ENCODE data around the gene FHAD1. TPM values are rescaled to one million over a fixed set of nuclear protein-coding genes. Genes with fewer than 3 reads are reported as not detected.

Gene FHAD1
- total RNA-seq, 1 donor from 2014 or later: not detected

DNA sequence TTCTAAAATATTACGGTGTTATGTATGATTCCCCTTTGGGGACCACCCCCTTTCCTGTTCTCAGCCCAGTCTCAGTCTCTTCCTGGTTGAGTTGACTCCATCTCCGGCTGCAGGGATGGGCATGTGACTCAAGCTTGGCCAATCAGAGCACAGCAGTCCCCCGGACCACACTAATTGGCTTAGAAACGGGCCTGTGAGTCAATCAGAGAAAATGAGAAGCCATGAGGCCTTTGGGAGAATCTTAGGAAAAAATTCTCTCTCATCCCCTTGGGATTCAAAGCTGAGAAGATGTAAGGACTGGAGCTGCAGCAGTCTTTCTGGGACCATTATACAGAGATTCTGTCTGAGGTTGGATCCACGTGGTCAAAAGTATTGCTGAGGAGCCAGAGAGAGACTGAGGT lies 10.7 kb upstream of the FHAD1 start:
- peaks cover 2% of the 10 kb centered on the region for H3K27me3 Mint-ChIP-seq (ENCODE audit: low read depth)

DNA sequence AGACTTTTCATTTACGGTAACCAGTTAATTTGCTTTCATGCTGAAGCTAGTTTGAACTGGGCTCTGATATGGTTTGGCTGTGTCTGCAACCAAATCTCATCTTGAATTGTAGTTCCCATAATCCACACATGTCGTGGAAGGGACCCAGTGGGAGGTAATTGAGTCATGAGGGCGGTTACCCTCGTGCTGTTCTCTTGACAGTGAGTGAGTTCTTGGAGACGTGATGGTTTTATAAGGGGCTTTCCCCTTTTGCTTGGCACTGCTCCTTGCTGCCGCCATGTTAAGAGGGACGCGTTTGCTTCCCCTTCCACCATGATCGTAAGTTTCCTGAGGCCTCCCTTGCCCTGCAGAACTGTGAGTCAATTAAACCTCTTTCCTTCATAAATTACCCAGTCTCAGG lies 10.3 kb upstream of the FHAD1 start:
- TF ChIP-seq CTCF (IDR thresholded peaks at IDR 0.05): no peak
- DNase-seq (ENCODE audit: low spot score): no peak
- Mint-ChIP-seq H3K4me1 (ENCODE audit: low read depth) (no peaks in the 10 kb centered on the region), H3K4me3 (ENCODE audit: unreplicated experiment) (no peak overlapping the region), H3K27ac (ENCODE audit: unreplicated experiment) (no peak overlapping the region), H3K36me3 (ENCODE audit: low read depth) (no peaks in the 10 kb centered on the region), H3K9me3 (ENCODE audit: low read depth) (no peaks in the 10 kb centered on the region), H3K27me3 (ENCODE audit: low read depth) (peaks cover 2% of the 10 kb centered on the region)

More for the DNA sequence above, 10.7 kb upstream of the FHAD1 start:
- H3K4me3 Mint-ChIP-seq (ENCODE audit: unreplicated experiment): no peak overlapping the region
- no peak overlapping the region for H3K27ac Mint-ChIP-seq (ENCODE audit: unreplicated experiment)
- no peaks in the 10 kb centered on the region for H3K9me3 Mint-ChIP-seq (ENCODE audit: low read depth)
- no peak for TF ChIP-seq CTCF (IDR thresholded peaks at IDR 0.05)
- H3K4me1 Mint-ChIP-seq (ENCODE audit: low read depth): no peaks in the 10 kb centered on the region
- no peak for DNase-seq (ENCODE audit: low spot score)
- H3K36me3 Mint-ChIP-seq (ENCODE audit: low read depth): no peaks in the 10 kb centered on the region

DNA sequence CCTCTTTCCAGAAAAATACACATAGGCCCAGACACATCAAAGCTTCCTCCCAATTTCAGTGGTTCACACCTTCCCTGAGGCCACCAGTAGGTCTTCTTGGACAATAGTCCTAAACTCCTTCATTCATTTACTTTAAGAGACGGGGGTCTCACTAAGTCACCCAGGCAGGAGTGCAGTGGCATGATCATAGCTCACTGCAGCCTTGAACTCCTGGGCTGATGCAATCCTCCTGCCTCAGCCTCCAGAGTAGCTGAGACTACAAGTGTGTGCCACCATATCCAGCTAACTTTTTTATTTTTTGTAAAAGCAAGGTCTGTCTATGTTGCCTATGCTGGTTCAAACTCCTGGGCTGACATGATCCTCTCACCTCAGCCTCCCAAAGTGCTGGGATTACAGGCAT lies 8.2 kb upstream of the FHAD1 start:
- no peak overlapping the region for H3K4me3 Mint-ChIP-seq (ENCODE audit: unreplicated experiment)
- H3K27me3 Mint-ChIP-seq (ENCODE audit: low read depth): peaks cover 4% of the 10 kb centered on the region
- no peak for DNase-seq (ENCODE audit: low spot score)
- no peaks in the 10 kb centered on the region for H3K36me3 Mint-ChIP-seq (ENCODE audit: low read depth)
- H3K4me1 Mint-ChIP-seq (ENCODE audit: low read depth): no peaks in the 10 kb centered on the region
- H3K27ac Mint-ChIP-seq (ENCODE audit: unreplicated experiment): no peak overlapping the region
- TF ChIP-seq CTCF (IDR thresholded peaks at IDR 0.05): no peak
- no peaks in the 10 kb centered on the region for H3K9me3 Mint-ChIP-seq (ENCODE audit: low read depth)

DNA sequence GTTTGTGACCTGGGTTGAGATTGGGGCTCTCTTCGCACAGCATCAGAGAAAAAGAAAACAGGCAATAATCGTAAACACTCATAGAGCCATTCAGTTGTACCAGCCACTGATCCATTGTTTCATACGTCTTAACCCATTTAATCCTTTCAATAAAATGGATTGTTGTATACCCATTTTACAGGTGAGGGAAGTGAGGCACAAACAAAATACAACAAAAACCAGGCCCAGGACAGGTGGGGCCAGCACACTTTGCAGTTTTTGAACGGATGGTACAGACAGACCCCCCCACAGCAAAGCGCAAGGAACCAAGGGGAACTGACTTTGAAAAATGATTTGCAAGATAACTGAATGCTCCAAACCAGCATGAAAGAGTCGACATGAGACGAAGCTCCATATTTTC lies 4.3 kb upstream of the FHAD1 start:
- Mint-ChIP-seq H3K9me3 (ENCODE audit: low read depth) (no peaks in the 10 kb centered on the region), H3K27me3 (ENCODE audit: low read depth) (peaks cover 16% of the 10 kb centered on the region), H3K4me3 (ENCODE audit: unreplicated experiment) (no peak overlapping the region), H3K36me3 (ENCODE audit: low read depth) (no peaks in the 10 kb centered on the region), H3K4me1 (ENCODE audit: low read depth) (peaks cover 3% of the 10 kb centered on the region), H3K27ac (ENCODE audit: unreplicated experiment) (no peak overlapping the region)
- no peak for DNase-seq (ENCODE audit: low spot score)
- no peak for TF ChIP-seq CTCF (IDR thresholded peaks at IDR 0.05)

GRCh38 chr1:15243275-15244043 lies 3.6 kb upstream of the FHAD1 start:
- TF ChIP-seq CTCF (IDR thresholded peaks at IDR 0.05): no peak
- no peak overlapping the region for H3K27ac Mint-ChIP-seq (ENCODE audit: unreplicated experiment)

More at GRCh38 chr1:15243275-15244043, 3.6 kb upstream of the FHAD1 start:
- Mint-ChIP-seq H3K4me3 (ENCODE audit: unreplicated experiment) (no peak overlapping the region), H3K36me3 (ENCODE audit: low read depth) (no peaks in the 10 kb centered on the region), H3K9me3 (ENCODE audit: low read depth) (no peaks in the 10 kb centered on the region), H3K4me1 (ENCODE audit: low read depth) (peaks cover 6% of the 10 kb centered on the region), H3K27me3 (ENCODE audit: low read depth) (peaks cover 22% of the 10 kb centered on the region)
- DNase-seq (ENCODE audit: low spot score): no peak
